IMR-90 (cell line): ENCODE results near the gene GNG7. TPM values are rescaled to one million over a fixed set of nuclear protein-coding genes. Genes with fewer than 3 reads are reported as not detected.
A peak's percentile ranks its signal among the peaks of the same experiment; 100 is the strongest.

Experiments used
- ATAC-seq: fragments of 200-7000 bp; cut with Tn5 transposase; 2 replicates; pipeline ENCODE4 v1.9.1; 2020; ENCODE audit warnings: low read depth, mild to moderate bottlenecking, moderate library complexity
- BruUV-seq: library from RNA; stranded (reverse); fragments of 400-500 nt; replicated peaks from 2 replicates; lab custom pipeline; 2021; lab: Mats Ljungman, UMichigan
- CTCF ChIA-PET: fragments of 300-600 bp; formaldehyde crosslinking; extraction: SDS; loops from one replicate; lab custom pipeline; 2021; ENCODE audit warnings: antibody characterized with exemption; lab: Yijun Ruan, JAX
- POLR2A ChIA-PET: fragments of 300-600 bp; sonication (Branson Sonifier 250); formaldehyde crosslinking; loops from one replicate; lab custom pipeline; 2022; ENCODE audit warnings: antibody characterized with exemption; ENCODE audit not compliant: unreplicated experiment; lab: Charles Lee
- DNase-seq: peaks from one replicate; pipeline ENCODE4 v3.0.0; 2013
- H2AFZ ChIP-seq: replicated peaks from 2 replicates; pipeline ENCODE3; 2013; ENCODE audit warnings: low read length, mild to moderate bottlenecking; ENCODE audit not compliant: poor library complexity
- H2AK5ac ChIP-seq: 2 replicates; pipeline ENCODE4 v1.6.1; 2013; ENCODE audit warnings: low read depth, low read length, inconsistent platforms
- H2AK9ac ChIP-seq: replicated peaks from 2 replicates; pipeline ENCODE3; 2013; ENCODE audit warnings: mild to moderate bottlenecking, low read depth, low read length, moderate library complexity; ENCODE audit not compliant: poor library complexity
- H2BK120ac ChIP-seq: 2 replicates; pipeline ENCODE4 v1.6.1; 2013; ENCODE audit warnings: low read depth, low read length, inconsistent platforms
- H2BK15ac ChIP-seq: 3 replicates; pipeline ENCODE4 v1.6.1; 2013; ENCODE audit warnings: low read depth, low read length, inconsistent platforms
- H2BK20ac ChIP-seq: 2 replicates; pipeline ENCODE4 v1.6.1; 2013; ENCODE audit warnings: low read depth, mild to moderate bottlenecking, inconsistent platforms, low read length, moderate library complexity
- H2BK5ac ChIP-seq: 2 replicates; pipeline ENCODE4 v1.6.1; 2013; ENCODE audit warnings: mild to moderate bottlenecking, low read depth, low read length, inconsistent platforms; ENCODE audit not compliant: poor library complexity, severe bottlenecking
- H3K14ac ChIP-seq: replicated peaks from 2 replicates; pipeline ENCODE4 v1.6.1; 2013; ENCODE audit warnings: low read depth, low read length, inconsistent platforms
- H3K18ac ChIP-seq: 2 replicates; pipeline ENCODE4 v1.6.1; 2013; ENCODE audit warnings: low read depth, low read length, control low read depth
- H3K23ac ChIP-seq: 2 replicates; pipeline ENCODE4 v1.6.1; 2013; ENCODE audit warnings: low read depth, low read length, inconsistent platforms
- H3K27ac ChIP-seq: 2 replicates; pipeline ENCODE4 v1.5.1; 2013; ENCODE audit warnings: mild to moderate bottlenecking, control low read depth, low read length; ENCODE audit not compliant: insufficient read depth
- H3K27me3 ChIP-seq: 2 replicates; pipeline ENCODE4 v1.6.1; 2013; ENCODE audit warnings: low read length; ENCODE audit not compliant: control insufficient read depth, insufficient read depth
- H3K36me3 ChIP-seq: 2 replicates; pipeline ENCODE4 v1.6.1; 2013; ENCODE audit warnings: low read length, mixed read lengths; ENCODE audit not compliant: control insufficient read depth, insufficient read depth
- H3K4ac ChIP-seq: 2 replicates; pipeline ENCODE4 v1.6.1; 2013; ENCODE audit warnings: low read depth, low read length, inconsistent platforms
- H3K4me1 ChIP-seq: 2 replicates; pipeline ENCODE4 v1.6.1; 2013; ENCODE audit warnings: low read length, mixed read lengths; ENCODE audit not compliant: control insufficient read depth, insufficient read depth
- H3K4me2 ChIP-seq: 2 replicates; pipeline ENCODE4 v1.6.1; 2013; ENCODE audit warnings: low read depth, mild to moderate bottlenecking, control low read depth, low read length, moderate library complexity
- H3K4me3 ChIP-seq: 2 replicates; pipeline ENCODE4 v1.5.1; 2013; ENCODE audit warnings: low read depth, mild to moderate bottlenecking, control low read depth, low read length, moderate library complexity; ENCODE audit not compliant: insufficient read depth
- H3K56ac ChIP-seq: 2 replicates; pipeline ENCODE4 v1.6.1; 2013; ENCODE audit warnings: low read length, inconsistent platforms; ENCODE audit not compliant: insufficient read depth; ENCODE audit errors: extremely low read depth
- H3K79me1 ChIP-seq, 2 experiments: 2 replicates each; pipeline ENCODE4 v1.6.1; 2013; ENCODE audit warnings: low read length in 2 of 2, inconsistent platforms in 1 of 2, low read depth in 1 of 2
- H3K9ac ChIP-seq: 2 replicates; pipeline ENCODE4 v1.6.1; 2013; ENCODE audit warnings: low read depth, low read length, control low read depth
- H3K9me1 ChIP-seq: 2 replicates; pipeline ENCODE4 v1.6.1; 2013; ENCODE audit warnings: low read length, inconsistent platforms; ENCODE audit not compliant: insufficient read depth
- H3K9me3 ChIP-seq: 2 replicates; pipeline ENCODE4 v1.6.1; 2013; ENCODE audit warnings: low read length; ENCODE audit not compliant: control insufficient read depth, insufficient read depth
- H4K20me1 ChIP-seq: 2 replicates; pipeline ENCODE4 v1.6.1; 2013; ENCODE audit warnings: low read length, inconsistent platforms; ENCODE audit not compliant: insufficient read depth
- H4K5ac ChIP-seq: 2 replicates; pipeline ENCODE4 v1.6.1; 2013; ENCODE audit warnings: mild to moderate bottlenecking, low read depth, low read length, control low read depth
- H4K8ac ChIP-seq, 2 experiments: 2 replicates each; pipeline ENCODE4 v1.6.1; 2013; ENCODE audit warnings: low read depth in 2 of 2, low read length in 2 of 2, control low read depth in 1 of 2, inconsistent platforms in 1 of 2
- H4K91ac ChIP-seq: 2 replicates; pipeline ENCODE4 v1.6.1; 2013; ENCODE audit warnings: low read depth, low read length, inconsistent platforms; ENCODE audit not compliant: insufficient read depth
- BHLHE40 ChIP-seq: fragments of 150-350 bp; IDR thresholded peaks from 2 replicates; pipeline ENCODE4 v1.6.1; 2016; ENCODE audit warnings: mild to moderate bottlenecking, low read depth, low read length
- CEBPB ChIP-seq: IDR thresholded peaks from 2 replicates; pipeline ENCODE4 v1.6.1; 2012; ENCODE audit warnings: low read depth, low read length, improper control_type of control experiment
- MAFK ChIP-seq: IDR thresholded peaks from 2 replicates; pipeline ENCODE4 v1.6.1; 2012; ENCODE audit warnings: low read depth, low read length, improper control_type of control experiment
- POLR2A ChIP-seq: IDR thresholded peaks from 2 replicates; pipeline ENCODE4 v1.6.1; 2012; ENCODE audit warnings: mild to moderate bottlenecking, low read depth, low read length
- RCOR1 ChIP-seq: IDR thresholded peaks from 2 replicates; pipeline ENCODE4 v1.6.1; 2012; ENCODE audit warnings: mild to moderate bottlenecking, low read length, improper control_type of control experiment; ENCODE audit not compliant: insufficient replicate concordance
- WGBS, 2 experiments: methylation state at CpG; one replicate each; pipeline versions ENCODE4 v1.1.5 to v1.1.7; 2013; ENCODE audit warnings: missing lambda C conversion rate in 2 of 2; ENCODE audit not compliant: insufficient read length in 1 of 2; ENCODE audit errors: extremely low coverage in 2 of 2; 5-methylcytosine and 5-hydroxymethylcytosine counted together
- dilution Hi-C: fragments of 300-500 bp; cut with HindIII; formaldehyde crosslinking; loops from one replicate; pipeline ENCODE4 v1.14.3; 2018; ENCODE audit warnings: low sequenced_read_pairs; ENCODE audit not compliant: unreplicated experiment
- in situ Hi-C: fragments of 300-500 bp; cut with MboI; formaldehyde crosslinking; loops from 3 replicates; pipeline ENCODE4 v1.14.3; 2019; ENCODE audit warnings: low sequenced_read_pairs, inconsistent platforms, mixed read lengths
- intact Hi-C: fragments of 100-400 bp; cut with micrococcal nuclease; formaldehyde crosslinking; loops from 2 replicates; pipeline ENCODE4 v1.10.0; 2022
- polyA plus RNA-seq, 3 experiments: library from polyadenylated mRNA; depleted of rRNA; stranded (reverse); fragments of >200 nt; gene quantifications; 2 replicates each; pipeline ENCODE4 v1.2.3, GENCODE V29; 2012; ENCODE audit warnings: low replicate concordance in 1 of 3
- total RNA-seq: library from RNA; depleted of rRNA; stranded (reverse); fragments of >200 nt; gene quantifications from 2 replicates; pipeline ENCODE4 v1.2.3, GENCODE V29; 2012
- TF ChIP-seq, protein P1 (sequence below): conservative IDR thresholded peaks from 2 replicates; pipeline ENCODE4 v1.5.1; 2012; ENCODE audit warnings: mild to moderate bottlenecking, low read depth, low read length, improper control_type of control experiment

GNG7 gene
- total and polyA plus RNA-seq, 2 of the 4 experiments (the other 2 are of a cell fraction), result under 0.01 to 0.21 TPM

DNA sequence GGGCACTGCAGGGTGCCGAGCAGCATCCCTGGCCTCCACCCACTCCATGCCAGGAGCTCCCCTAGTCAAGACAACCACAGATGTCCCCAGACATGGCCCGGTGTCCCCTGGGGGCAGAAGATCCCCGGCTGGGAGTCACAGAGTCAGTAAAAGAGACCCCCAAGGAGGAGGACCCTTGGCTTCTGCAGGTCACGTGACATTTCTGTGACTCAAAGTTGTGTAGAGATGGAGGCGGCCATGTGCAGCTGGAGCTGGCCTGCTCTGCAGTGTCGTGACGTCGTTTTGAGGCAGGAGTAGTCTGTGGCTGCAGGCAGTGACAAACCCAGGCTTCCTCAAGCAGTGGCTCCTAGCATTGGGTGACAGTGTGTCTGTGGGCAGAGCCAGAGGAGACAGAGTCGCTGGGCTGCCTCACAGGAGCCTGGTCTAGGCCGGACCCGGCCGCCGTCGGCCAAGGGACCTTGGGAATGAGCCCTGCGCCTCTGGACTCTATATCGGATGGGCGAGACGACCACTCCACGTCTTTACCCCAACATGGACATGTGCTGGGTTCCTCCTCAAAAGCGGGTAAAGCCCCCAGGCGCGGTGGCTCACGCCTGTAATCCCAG is 26.4 kb upstream of the GNG7 start (continued):
- TF ChIP-seq, protein P1, sequence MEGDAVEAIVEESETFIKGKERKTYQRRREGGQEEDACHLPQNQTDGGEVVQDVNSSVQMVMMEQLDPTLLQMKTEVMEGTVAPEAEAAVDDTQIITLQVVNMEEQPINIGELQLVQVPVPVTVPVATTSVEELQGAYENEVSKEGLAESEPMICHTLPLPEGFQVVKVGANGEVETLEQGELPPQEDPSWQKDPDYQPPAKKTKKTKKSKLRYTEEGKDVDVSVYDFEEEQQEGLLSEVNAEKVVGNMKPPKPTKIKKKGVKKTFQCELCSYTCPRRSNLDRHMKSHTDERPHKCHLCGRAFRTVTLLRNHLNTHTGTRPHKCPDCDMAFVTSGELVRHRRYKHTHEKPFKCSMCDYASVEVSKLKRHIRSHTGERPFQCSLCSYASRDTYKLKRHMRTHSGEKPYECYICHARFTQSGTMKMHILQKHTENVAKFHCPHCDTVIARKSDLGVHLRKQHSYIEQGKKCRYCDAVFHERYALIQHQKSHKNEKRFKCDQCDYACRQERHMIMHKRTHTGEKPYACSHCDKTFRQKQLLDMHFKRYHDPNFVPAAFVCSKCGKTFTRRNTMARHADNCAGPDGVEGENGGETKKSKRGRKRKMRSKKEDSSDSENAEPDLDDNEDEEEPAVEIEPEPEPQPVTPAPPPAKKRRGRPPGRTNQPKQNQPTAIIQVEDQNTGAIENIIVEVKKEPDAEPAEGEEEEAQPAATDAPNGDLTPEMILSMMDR, result no peak
- TF ChIP-seq BHLHE40, result no peak
- no peak for TF ChIP-seq POLR2A

DNA sequence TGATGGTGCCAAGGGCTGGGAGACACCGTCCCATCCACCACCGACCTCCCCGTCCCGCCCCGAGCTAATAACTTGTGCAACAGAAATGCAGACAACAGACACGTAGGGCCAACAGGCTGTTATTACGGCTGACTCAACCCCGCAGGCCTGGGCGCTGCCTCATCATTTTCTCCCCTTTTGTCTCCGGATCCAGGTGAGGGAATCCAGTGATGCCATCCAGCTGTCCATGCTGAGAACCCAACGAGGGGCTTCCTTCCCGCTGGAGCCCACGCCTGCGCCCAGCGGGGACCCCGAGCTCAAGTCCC is 25.1 kb upstream of the GNG7 start:
- Histone ChIP-seq H3K9me1 (peaks cover 4% of the 10 kb centered on the region; the same call in 1 of the 2 replicates), H3K4ac (no peak overlapping the region), H2AK9ac (no peak overlapping the region), H3K9ac (no peak overlapping the region), H3K27ac (no peak overlapping the region), H4K91ac (no peak overlapping the region), H3K79me1 (peaks cover 0 to under 1% of the 10 kb centered on the region in 2 experiments; a peak in 1 of 4 replicates), H3K18ac (no peak overlapping the region), H3K14ac (no peak overlapping the region), H2BK120ac (no peak overlapping the region), H3K56ac (no peak overlapping the region), H3K9me3 (no peaks in the 10 kb centered on the region), H4K20me1 (no peaks in the 10 kb centered on the region; the same call in 1 of the 2 replicates), H3K4me1 (peaks cover 12% of the 10 kb centered on the region), H3K23ac (no peak overlapping the region), H4K5ac (no peak overlapping the region), H3K4me3 (no peak overlapping the region), H2BK5ac (no peak overlapping the region), H2BK15ac (no peak overlapping the region), H2AFZ (no peak overlapping the region), H3K27me3 (peaks cover 14% of the 10 kb centered on the region), H3K4me2 (no peak overlapping the region), H2BK20ac (no peak overlapping the region), H4K8ac (no peak overlapping the region), H2AK5ac (no peak overlapping the region), H3K36me3 (no peaks in the 10 kb centered on the region)
- intact Hi-C loops (no loop called here), in situ Hi-C loops (no loop called here), dilution Hi-C loops (no loop called here)
- ChIA-PET POLR2A (no interaction called here), CTCF (no interaction called here)
- WGBS, 2 experiments, result 56% methylated on average over 14 of the region's 16 CpGs; no CpG with 5 or more reads in 1 of the 2 experiments
- TF ChIP-seq MAFK, result peak; percentile 20; the same call in 1 of the 2 replicates
- TF ChIP-seq RCOR1, result no peak
- 0 out of 2 replicates have a peak, but pooled peaks have one; percentile 20 for TF ChIP-seq CEBPB
- TF ChIP-seq BHLHE40, result no peak
- no TSS peak for BruUV-seq
- DNase-seq (no peak), ATAC-seq (no peak)
